Left ventricle myocardium superior (tissue), 1 donor: ENCODE measurements around the gene PCSK9. TPM values are rescaled to one million over a fixed set of nuclear protein-coding genes. Genes with fewer than 3 reads are reported as not detected.
"Not testable (repeated sequence)": the region's sequence is repeated elsewhere in the genome, so short reads cannot be mapped to it uniquely, and the experiment has no call there.

ENCODE experiments used
- ATAC-seq: fragments of 200-7000 bp; cut with Tn5 transposase; one replicate; pipeline ENCODE4 v1.9.1; 2020; ENCODE audit warnings: mild to moderate bottlenecking, moderate library complexity
- DNase-seq: peaks from one replicate; pipeline ENCODE4 v3.0.0-alpha.2; 2020
- intact Hi-C: fragments of 100-400 bp; cut with micrococcal nuclease; formaldehyde crosslinking; loops from one replicate; pipeline ENCODE4 v1.11.0; 2022
- total RNA-seq: library from RNA; stranded (reverse); fragmentation: NEBNext Ultra II Directional; extraction: Animal tissue kit (Norgen Biotek cat#: 25700); gene quantifications from one replicate; pipeline ENCODE4 v1.2.1, GENCODE V29; 2021
- donor health status: DM: no; HTN: yes; CAD: no; lungs with severe emphysema.

PCSK9 gene
- total RNA-seq, 1 donor from 2014 or later, result not detected

GRCh38 chr1:55109005-55109404 is 69.7 kb downstream of the PCSK9 start:
- intact Hi-C loops, DNase-seq, ATAC-seq: not testable (repeated sequence)

Other genes with a start within 250 kb of the PCSK9 start
- 0.17 TPM for gene TTC22, start 238.2 kb upstream of the PCSK9 start, total RNA-seq
- gene DHCR24, start 152.4 kb upstream of the PCSK9 start, total RNA-seq, result 9.8 TPM
- 0.30 TPM for gene TMEM61, start 58.9 kb upstream of the PCSK9 start, total RNA-seq
- not detected for gene BSND, start 40.6 kb upstream of the PCSK9 start, total RNA-seq
- 33.1 TPM for gene USP24, start 175.8 kb downstream of the PCSK9 start, total RNA-seq